K562 (cell line): ENCODE results near the gene ANKRD34A. TPM values are rescaled to one million over a fixed set of nuclear protein-coding genes. Genes with fewer than 3 reads are reported as not detected.
A peak's percentile ranks its signal among the peaks of the same experiment; 100 is the strongest.

Source experiments
- CCNT2 ChIP-seq: IDR thresholded peaks from 2 replicates; pipeline ENCODE4 v1.6.1; 2011; ENCODE audit warnings: borderline replicate concordance, low read depth, mild to moderate bottlenecking, moderate library complexity, mixed read lengths, low read length; ENCODE audit not compliant: insufficient read length; ENCODE audit errors: extremely low read depth
- FIP1L1 ChIP-seq: fragments of 200-400 bp; formaldehyde crosslinking; IDR thresholded peaks from 2 replicates; pipeline ENCODE4 v1.6.1; 2018; ENCODE audit warnings: mild to moderate bottlenecking, low read depth, low read length; ENCODE audit not compliant: poor library complexity, severe bottlenecking
- HDAC6 ChIP-seq: IDR thresholded peaks from 2 replicates; pipeline ENCODE4 v1.6.1; 2012; ENCODE audit warnings: low read depth, mild to moderate bottlenecking, control low read depth, inconsistent platforms, low read length, moderate library complexity
- MAZ ChIP-seq, 2 experiments: fragments of 450-650 bp in 1 of 2; sonication (generic) in 1 of 2; formaldehyde crosslinking; IDR thresholded peaks in 1 of 2; conservative IDR thresholded peaks in 1 of 2; 2 replicates each; pipeline versions ENCODE4 v1.4.0 to v1.5.0; 2020; ENCODE audit warnings: mild to moderate bottlenecking in 1 of 2, missing genetic modification reagents in 1 of 2
- MTA2 ChIP-seq: fragments of 450-650 bp; IDR thresholded peaks from 2 replicates; pipeline ENCODE4 v1.6.1; 2016; ENCODE audit warnings: low read depth
- PML ChIP-seq: IDR thresholded peaks from 2 replicates; pipeline ENCODE4 v1.6.1; 2012; ENCODE audit warnings: low read length, inconsistent platforms
- POLR2G ChIP-seq: fragments of 200-400 bp; formaldehyde crosslinking; IDR thresholded peaks from 2 replicates; pipeline ENCODE4 v1.6.1; 2017; ENCODE audit warnings: low read depth, mild to moderate bottlenecking, antibody characterized with exemption, low read length, moderate library complexity
- RBFOX2 ChIP-seq: fragments of 200-400 bp; formaldehyde crosslinking; IDR thresholded peaks from 2 replicates; pipeline ENCODE4 v1.6.1; 2017; ENCODE audit warnings: low read depth, mild to moderate bottlenecking, low read length, moderate library complexity
- RBM25 ChIP-seq: fragments of 200-400 bp; formaldehyde crosslinking; IDR thresholded peaks from 2 replicates; pipeline ENCODE4 v1.6.1; 2018; ENCODE audit warnings: low read length, low read depth, moderate library complexity; ENCODE audit not compliant: severe bottlenecking
- TAF1 ChIP-seq: IDR thresholded peaks from 2 replicates; pipeline ENCODE4 v1.6.1; 2011; ENCODE audit warnings: mild to moderate bottlenecking, low read length, moderate library complexity; ENCODE audit not compliant: insufficient read depth, control insufficient read depth, severe bottlenecking; ENCODE audit errors: extremely low read depth
- TEAD2 ChIP-seq: fragments of 450-650 bp; IDR thresholded peaks from 2 replicates; pipeline ENCODE4 v1.6.1; 2016; ENCODE audit warnings: missing genetic modification characterization, control low read depth, missing compliant biosample characterization
- YBX1 ChIP-seq: fragments of 450-650 bp; IDR thresholded peaks from 2 replicates; pipeline ENCODE4 v1.7.1; 2016; ENCODE audit warnings: mild to moderate bottlenecking
- ZNF263 ChIP-seq: sonication (generic); formaldehyde crosslinking; IDR thresholded peaks from 2 replicates; pipeline ENCODE4 v1.8.0; 2022; ENCODE audit warnings: mild to moderate bottlenecking, missing genetic modification reagents, borderline replicate concordance
- ZNF699 ChIP-seq: fragments of 250-450 bp; sonication (Bioruptor Pico); IDR thresholded peaks from 2 replicates; pipeline ENCODE4 v1.8.0; 2021; ENCODE audit warnings: mild to moderate bottlenecking, moderate library complexity; ENCODE audit not compliant: insufficient replicate concordance
- polyA plus RNA-seq, 8 experiments: library from polyadenylated mRNA; depleted of rRNA in 4 of 8; stranded (reverse) in 5 of 8; unstranded in 3 of 8; fragments of >200 nt; fragmentation: Nextera tagmentation in 2 of 8; fragmentation: Illumina TruSeq in 1 of 8; extraction: Ambion mirVana in 2 of 8; extraction: Trizol in 1 of 8; gene quantifications; 2 replicates each; pipeline versions ENCODE4 v1.2.1 to v1.2.3, GENCODE V29; 2011 to 2014; ENCODE audit warnings: inconsistent platforms in 1 of 8, missing spikeins in 1 of 8
- total RNA-seq, 7 experiments: library from RNA; depleted of rRNA in 6 of 7; stranded (reverse); fragments of >200 nt in 6 of 7; fragmentation: Illumina TruSeq in 2 of 7; extraction: Trizol in 2 of 7; gene quantifications; 2 replicates each; pipeline versions ENCODE4 v1.2.1 to v1.2.3, GENCODE V29; 2011 to 2021; ENCODE audit warnings: low replicate concordance in 1 of 7
- TF ChIP-seq, protein P1 (sequence below): fragments of 450-650 bp; IDR thresholded peaks from 2 replicates; pipeline ENCODE4 v1.7.1; 2018; ENCODE audit warnings: mild to moderate bottlenecking, low read depth; ENCODE audit not compliant: partially characterized antibody
- TF ChIP-seq, protein P2 (sequence below), 2 experiments: IDR thresholded peaks; 2 replicates each; pipeline ENCODE4 v1.6.1; 2012; ENCODE audit warnings: improper control_type of control experiment in 2 of 2, low read depth in 2 of 2, low read length in 2 of 2, borderline replicate concordance in 1 of 2
- TF ChIP-seq, protein P3 (sequence below): fragments of 450-650 bp; formaldehyde crosslinking; IDR thresholded peaks from 2 replicates; pipeline ENCODE4 v1.4.0; 2022; ENCODE audit warnings: missing genetic modification characterization
- TF ChIP-seq, protein P4 (sequence below): IDR thresholded peaks from 2 replicates; pipeline ENCODE4 v1.6.1; 2012; ENCODE audit warnings: low read depth, low read length, improper control_type of control experiment, borderline replicate concordance

ANKRD34A gene
- total and polyA plus RNA-seq, 9 of the 15 experiments (the other 6 are each of a cell fraction or from before 2014, with no cell fraction given): 0.06 to 1.6 (median 0.43) TPM

DNA sequence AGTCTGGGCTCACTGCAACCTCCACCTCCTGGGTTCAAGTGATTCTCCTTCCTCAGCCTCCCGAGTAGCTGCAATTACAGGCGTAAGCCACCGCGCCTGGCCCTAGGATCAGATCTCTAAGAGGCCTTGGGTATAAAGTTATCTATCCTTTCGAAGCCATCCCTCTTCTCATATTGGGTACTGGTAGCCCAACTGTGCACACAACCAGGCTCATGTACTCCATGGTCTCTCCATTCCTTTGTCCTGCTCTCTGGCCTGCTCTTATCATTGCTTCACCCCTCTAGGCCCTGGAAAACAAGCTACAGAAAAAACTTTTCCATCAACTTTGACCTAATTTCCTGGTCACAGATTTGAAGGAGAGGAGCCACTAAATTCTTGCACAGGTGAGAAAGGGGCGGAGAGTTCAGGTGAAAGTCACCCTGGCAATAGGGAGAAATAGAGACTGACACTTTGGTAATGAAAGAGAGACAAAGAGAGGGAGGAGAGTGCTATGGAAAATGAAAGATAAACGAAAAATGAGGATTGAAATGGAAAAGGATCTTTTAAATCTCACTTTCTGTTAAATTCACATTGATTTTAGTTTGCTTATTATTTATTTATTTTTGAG lies 26.0 kb upstream of the ANKRD34A start (continued):
- no peak for TF ChIP-seq TAF1
- TF ChIP-seq CCNT2: no peak
- TF ChIP-seq, protein P1, sequence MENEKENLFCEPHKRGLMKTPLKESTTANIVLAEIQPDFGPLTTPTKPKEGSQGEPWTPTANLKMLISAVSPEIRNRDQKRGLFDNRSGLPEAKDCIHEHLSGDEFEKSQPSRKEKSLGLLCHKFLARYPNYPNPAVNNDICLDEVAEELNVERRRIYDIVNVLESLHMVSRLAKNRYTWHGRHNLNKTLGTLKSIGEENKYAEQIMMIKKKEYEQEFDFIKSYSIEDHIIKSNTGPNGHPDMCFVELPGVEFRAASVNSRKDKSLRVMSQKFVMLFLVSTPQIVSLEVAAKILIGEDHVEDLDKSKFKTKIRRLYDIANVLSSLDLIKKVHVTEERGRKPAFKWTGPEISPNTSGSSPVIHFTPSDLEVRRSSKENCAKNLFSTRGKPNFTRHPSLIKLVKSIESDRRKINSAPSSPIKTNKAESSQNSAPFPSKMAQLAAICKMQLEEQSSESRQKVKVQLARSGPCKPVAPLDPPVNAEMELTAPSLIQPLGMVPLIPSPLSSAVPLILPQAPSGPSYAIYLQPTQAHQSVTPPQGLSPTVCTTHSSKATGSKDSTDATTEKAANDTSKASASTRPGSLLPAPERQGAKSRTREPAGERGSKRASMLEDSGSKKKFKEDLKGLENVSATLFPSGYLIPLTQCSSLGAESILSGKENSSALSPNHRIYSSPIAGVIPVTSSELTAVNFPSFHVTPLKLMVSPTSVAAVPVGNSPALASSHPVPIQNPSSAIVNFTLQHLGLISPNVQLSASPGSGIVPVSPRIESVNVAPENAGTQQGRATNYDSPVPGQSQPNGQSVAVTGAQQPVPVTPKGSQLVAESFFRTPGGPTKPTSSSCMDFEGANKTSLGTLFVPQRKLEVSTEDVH: peak; percentile 57
- TF ChIP-seq POLR2G: 0 out of 2 replicates have a peak, but pooled peaks have one; percentile 5
- TF ChIP-seq HDAC6: no peak
- no peak for TF ChIP-seq YBX1
- TF ChIP-seq RBM25: no peak
- no peak for TF ChIP-seq MTA2
- peak in 1 of 2 experiments; percentile 4; a peak in 1 of 4 replicates for TF ChIP-seq MAZ (CRISPR knock-in tag; conservative IDR thresholded peaks at IDR 0.05 in 1 of 2, IDR thresholded peaks at IDR 0.05 in 1 of 2)
- TF ChIP-seq FIP1L1: no peak
- TF ChIP-seq ZNF263 (CRISPR knock-in tag): no peak
- no peak for TF ChIP-seq TEAD2
- no peak for TF ChIP-seq ZNF699 (CRISPR knock-in tag)
- TF ChIP-seq, protein P2, sequence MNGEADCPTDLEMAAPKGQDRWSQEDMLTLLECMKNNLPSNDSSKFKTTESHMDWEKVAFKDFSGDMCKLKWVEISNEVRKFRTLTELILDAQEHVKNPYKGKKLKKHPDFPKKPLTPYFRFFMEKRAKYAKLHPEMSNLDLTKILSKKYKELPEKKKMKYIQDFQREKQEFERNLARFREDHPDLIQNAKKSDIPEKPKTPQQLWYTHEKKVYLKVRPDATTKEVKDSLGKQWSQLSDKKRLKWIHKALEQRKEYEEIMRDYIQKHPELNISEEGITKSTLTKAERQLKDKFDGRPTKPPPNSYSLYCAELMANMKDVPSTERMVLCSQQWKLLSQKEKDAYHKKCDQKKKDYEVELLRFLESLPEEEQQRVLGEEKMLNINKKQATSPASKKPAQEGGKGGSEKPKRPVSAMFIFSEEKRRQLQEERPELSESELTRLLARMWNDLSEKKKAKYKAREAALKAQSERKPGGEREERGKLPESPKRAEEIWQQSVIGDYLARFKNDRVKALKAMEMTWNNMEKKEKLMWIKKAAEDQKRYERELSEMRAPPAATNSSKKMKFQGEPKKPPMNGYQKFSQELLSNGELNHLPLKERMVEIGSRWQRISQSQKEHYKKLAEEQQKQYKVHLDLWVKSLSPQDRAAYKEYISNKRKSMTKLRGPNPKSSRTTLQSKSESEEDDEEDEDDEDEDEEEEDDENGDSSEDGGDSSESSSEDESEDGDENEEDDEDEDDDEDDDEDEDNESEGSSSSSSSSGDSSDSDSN (IDR thresholded peaks at IDR 0.05; ENCODE audit: borderline replicate concordance in 1 of 2, low read depth in 2 of 2, low read length in 2 of 2): no peak
- TF ChIP-seq, protein P3, sequence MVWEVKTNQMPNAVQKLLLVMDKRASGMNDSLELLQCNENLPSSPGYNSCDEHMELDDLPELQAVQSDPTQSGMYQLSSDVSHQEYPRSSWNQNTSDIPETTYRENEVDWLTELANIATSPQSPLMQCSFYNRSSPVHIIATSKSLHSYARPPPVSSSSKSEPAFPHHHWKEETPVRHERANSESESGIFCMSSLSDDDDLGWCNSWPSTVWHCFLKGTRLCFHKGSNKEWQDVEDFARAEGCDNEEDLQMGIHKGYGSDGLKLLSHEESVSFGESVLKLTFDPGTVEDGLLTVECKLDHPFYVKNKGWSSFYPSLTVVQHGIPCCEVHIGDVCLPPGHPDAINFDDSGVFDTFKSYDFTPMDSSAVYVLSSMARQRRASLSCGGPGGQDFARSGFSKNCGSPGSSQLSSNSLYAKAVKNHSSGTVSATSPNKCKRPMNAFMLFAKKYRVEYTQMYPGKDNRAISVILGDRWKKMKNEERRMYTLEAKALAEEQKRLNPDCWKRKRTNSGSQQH (CRISPR knock-in tag): no peak
- TF ChIP-seq PML: no peak
- TF ChIP-seq, protein P4, sequence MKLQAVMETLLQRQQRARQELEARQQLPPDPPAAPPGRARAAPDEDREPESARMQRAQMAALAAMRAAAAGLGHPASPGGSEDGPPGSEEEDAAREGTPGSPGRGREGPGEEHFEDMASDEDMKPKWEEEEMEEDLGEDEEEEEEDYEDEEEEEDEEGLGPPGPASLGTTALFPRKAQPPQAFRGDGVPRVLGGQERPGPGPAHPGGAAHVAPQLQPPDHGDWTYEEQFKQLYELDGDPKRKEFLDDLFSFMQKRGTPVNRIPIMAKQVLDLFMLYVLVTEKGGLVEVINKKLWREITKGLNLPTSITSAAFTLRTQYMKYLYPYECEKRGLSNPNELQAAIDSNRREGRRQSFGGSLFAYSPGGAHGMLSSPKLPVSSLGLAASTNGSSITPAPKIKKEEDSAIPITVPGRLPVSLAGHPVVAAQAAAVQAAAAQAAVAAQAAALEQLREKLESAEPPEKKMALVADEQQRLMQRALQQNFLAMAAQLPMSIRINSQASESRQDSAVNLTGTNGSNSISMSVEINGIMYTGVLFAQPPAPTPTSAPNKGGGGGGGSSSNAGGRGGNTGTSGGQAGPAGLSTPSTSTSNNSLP: no peak
- TF ChIP-seq RBFOX2: peak; percentile 27
